ENCODE data around the gene UBE3A. TPM values are rescaled to one million over a fixed set of nuclear protein-coding genes. Genes with fewer than 3 reads are reported as not detected.
"Not testable (repeated sequence)": the region's sequence is repeated elsewhere in the genome, so short reads cannot be mapped to it uniquely, and the experiment has no call there.

Gene UBE3A
- 72.5 and 76.9 TPM in 2 replicates for total RNA-seq (2014; rRNA removed)
- 21.7 TPM for polyA plus RNA-seq (2012)

- DNase-seq (ENCODE audit: low read depth): peak; percentile 89
Measured at GRCh38 chr15:25438601-25439368, at the start of gene UBE3A. TSS of gene UBE3A (minus strand) at chr15:25439024. CDS start at chr15:25409107, 29,917 bp downstream.

DNA sequence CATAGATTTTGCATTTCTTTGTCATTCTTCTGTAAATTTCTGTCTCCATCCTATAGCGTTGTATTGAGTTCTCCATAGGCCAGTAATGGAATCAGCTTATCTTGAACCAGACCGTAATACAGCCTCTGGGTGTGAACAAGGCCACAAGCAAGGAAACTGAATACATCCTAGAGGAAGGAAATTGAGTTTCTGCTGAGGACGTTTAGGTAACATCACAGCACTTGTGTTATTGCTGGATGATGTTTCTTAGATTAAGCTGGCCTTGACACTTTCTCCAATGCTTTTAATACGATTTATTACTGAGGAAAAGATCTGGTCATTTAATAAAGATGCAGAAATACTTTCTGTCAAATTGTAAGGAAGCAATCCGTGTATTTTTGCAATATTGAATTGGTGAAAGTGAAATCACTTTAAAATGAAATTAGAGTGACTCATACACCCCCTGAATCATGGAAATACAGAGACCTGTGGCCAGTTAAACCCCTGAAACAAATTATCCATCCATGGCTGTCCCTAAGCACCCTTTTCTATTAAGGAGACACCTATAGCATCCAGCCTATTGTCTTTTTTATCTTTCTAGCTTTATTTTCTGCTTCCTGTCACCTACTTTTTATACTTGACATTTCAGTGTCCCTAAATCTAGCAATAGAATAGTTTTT, 48.5 kb upstream of the UBE3A start:
- DNase-seq (ENCODE audit: low read depth): no peak

DNA sequence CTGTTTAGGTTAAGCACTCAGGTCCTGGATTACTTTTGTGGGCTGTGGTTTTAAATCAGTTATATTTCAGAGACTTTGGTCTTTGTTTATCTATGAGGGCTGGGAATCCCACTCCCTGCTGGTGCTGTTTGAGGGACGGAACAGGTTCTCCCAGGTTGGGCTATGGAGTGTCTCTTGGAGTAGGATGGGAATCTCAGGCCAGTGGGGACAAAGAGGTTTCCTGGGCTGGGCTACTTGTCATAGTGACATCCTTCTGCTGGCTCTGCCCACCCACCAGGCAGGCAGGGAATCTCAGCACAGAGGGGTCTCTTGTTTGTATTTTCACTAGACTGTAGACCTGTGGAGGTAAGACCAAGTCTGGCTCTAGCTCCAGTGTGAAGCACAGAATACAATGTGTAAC, 47.2 kb upstream of the UBE3A start:
- DNase-seq (ENCODE audit: low read depth): no peak

DNA sequence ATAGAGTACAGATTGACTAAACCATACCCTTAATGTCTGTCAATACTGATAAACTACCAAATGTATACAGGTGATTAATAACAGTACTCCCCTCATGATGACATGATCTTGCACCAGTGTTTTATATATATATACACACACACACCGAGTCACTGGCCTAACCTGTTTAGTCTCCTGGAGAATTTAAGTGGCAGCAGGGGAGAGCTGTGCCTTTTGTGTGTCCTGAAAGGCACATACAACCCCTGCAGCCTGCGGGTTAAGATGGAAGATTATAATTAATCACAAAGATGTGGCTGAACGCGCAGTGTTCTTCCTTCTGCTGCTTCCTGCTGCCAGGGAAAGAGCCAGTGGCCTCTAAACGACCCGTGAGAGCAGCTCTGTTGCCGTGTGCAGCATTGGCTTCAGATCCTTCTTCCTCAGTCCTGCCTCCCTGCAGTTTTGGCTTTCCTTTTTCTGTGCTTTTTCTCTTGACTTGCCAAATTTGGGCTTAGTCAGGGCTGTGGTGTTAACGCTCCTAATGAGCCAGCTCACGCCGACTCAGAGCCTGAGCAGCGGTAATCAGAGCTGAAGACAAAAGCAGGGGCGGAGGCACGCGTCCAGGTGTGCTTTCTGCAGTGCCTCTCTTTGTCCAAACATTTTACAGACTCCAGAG, 42.5 kb upstream of the UBE3A start:
- DNase-seq (ENCODE audit: low read depth): no peak

- DNase-seq (ENCODE audit: low read depth): no peak
Measured at GRCh38 chr15:25478313-25478712, 39.5 kb upstream of the UBE3A start.

DNA sequence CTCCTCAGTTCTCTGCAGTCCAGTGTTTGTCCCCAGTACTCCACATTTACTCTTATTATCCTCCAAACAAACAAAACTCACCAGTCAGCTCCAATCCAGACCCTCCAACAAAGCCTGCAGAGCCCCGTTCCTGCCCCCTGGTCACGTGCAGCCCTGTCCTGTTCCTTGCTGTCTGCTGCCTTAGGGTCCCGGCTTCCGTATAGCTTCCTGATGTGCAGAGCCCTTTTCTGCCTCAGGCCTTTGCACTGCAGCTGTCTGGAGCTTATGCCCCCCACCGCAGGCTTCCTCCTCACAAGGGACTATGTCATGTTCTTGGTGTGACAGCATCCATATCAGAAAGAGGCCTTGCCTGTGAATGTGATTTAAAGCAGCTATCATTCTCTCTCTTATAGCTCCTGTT, 39.0 kb upstream of the UBE3A start:
- no peak for DNase-seq (ENCODE audit: low read depth)

GRCh38 chr15:25474251-25474650, 35.4 kb upstream of the UBE3A start:
- DNase-seq (ENCODE audit: low read depth): no peak

- no peak for DNase-seq (ENCODE audit: low read depth)
Measured at GRCh38 chr15:25470230-25470629, 31.4 kb upstream of the UBE3A start.

- DNase-seq (ENCODE audit: low read depth): peak; percentile 88
Measured at GRCh38 chr15:25469377-25469776, 30.6 kb upstream of the UBE3A start.

DNA sequence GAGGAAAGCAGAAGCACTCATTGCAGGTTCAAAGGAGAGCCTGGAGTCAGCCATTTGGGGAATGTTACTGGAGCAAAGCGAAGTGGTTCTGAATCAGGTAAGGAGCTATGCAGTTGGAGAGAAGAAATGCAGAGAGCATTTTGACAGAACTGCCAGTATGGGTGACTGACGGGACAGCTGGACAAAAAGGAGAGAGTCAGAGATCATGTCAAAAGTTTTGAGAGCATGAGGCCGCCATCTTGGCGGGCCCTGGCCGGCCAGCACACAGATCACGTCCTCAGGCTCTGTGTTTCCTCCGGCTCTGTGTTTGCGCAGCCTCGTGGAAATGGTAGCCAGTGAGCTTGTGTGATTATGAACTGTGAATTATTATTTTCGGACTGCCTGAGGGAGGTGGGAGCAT, 29.8 kb upstream of the UBE3A start:
- no peak for DNase-seq (ENCODE audit: low read depth)

GRCh38 chr15:25465835-25466234, 27.0 kb upstream of the UBE3A start:
- DNase-seq (ENCODE audit: low read depth): no peak

GRCh38 chr15:25464784-25465183, 26.0 kb upstream of the UBE3A start:
- no peak for DNase-seq (ENCODE audit: low read depth)

DNA sequence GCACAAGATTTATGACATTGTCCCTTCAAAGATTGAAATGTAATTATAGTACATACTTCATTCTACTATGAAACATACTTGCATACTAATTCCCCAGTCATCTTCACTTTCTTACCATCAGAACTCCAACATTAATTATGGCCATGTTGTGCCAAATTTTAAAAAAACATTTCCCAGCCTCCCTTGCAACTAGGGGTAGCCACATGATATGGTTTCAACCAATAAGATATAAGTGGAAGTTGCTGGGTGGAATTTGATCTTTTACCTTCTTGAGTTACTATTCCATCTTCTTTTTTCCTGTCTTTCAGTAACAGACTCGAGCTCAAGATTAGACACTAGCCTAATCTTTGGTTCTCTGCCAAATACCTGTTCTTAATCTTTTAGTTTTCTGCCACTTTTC, 25.6 kb upstream of the UBE3A start:
- no peak for DNase-seq (ENCODE audit: low read depth)

DNA sequence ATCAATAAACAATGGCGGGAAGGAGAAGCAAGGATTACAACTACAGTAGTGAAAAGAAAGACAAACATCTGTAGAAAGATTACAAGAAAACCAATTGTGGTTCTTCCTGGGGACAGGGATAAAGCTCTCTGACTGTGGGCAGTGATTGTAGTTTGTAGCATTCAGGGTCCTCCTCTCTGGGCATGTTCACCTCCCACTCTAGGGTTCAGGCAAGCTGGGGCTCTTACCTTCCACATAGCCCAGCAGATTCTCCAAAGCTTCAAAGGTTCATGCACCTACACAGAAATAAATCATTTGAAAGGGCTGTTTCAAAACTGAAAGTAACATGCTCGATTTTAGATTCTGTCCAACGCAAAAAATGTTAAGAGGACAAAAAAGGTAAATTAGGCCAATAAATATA, 17.4 kb upstream of the UBE3A start:
- DNase-seq (ENCODE audit: low read depth): no peak

DNA sequence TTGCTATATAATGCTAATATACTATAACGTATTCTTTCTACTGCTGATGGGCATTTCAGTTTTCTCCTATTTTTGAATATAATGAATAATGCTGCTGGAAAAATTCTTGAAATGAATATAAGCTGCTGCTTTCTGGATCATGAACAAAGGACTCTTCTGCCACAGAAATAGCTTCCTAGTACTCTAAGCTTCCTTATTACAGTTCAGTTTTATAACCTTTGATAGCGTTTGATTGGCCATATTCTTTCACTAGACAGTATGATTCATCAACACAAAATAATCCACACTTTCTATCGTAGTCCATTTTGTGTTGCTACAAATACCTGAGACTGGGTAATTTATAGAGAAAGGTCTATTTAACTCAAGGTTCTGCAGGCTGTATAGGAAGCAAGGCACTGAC, 16.4 kb upstream of the UBE3A start:
- DNase-seq (ENCODE audit: low read depth): no peak

DNA sequence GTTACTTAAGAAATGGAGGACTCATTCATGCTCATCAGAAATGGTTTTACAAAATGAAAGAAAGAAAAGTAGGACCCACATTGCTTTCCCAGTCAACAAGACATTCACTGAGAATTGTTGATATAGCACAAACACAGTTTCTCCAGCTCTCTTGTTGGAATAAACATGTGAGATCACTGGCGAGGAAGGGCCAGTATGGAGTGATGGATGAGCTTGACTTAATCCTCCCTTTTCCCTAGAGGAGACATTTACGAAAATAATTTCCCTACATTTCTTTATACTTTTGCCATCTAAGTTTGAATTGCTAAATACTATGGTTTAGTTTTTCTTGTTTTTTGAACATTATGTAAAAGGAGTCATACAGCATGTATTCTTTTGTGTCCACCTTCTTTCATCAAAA, 15.9 kb upstream of the UBE3A start:
- no peak for DNase-seq (ENCODE audit: low read depth)

GRCh38 chr15:25453246-25453645, 14.4 kb upstream of the UBE3A start:
- not testable (repeated sequence) for DNase-seq (ENCODE audit: low read depth)

DNA sequence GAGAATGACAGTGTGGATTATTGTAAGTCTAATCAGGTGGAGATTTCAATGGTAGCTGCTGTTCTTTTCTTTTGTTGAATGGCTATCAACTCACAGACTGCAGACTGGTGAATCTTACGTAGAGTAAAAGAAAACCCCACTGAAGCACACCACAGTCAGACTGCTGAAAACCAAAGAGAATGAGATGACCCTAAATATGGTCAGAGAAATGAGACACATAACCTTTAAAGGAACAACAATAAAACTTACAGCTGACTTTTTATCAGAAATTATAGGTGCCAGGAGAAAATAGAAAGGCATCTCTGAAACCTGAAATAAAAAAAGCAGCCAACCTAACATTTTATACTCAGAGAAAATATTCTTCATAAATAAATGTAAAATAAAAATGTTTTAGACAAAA, 12.7 kb upstream of the UBE3A start:
- DNase-seq (ENCODE audit: low read depth): no peak

GRCh38 chr15:25450163-25450562, 11.3 kb upstream of the UBE3A start:
- DNase-seq (ENCODE audit: low read depth): no peak

- DNase-seq (ENCODE audit: low read depth): no peak
Measured at GRCh38 chr15:25446076-25446475, 7.3 kb upstream of the UBE3A start.

GRCh38 chr15:25445412-25445811, 6.6 kb upstream of the UBE3A start:
- DNase-seq (ENCODE audit: low read depth): no peak

- no peak for DNase-seq (ENCODE audit: low read depth)
Measured at GRCh38 chr15:25441111-25441510, 2.3 kb upstream of the UBE3A start.

DNA sequence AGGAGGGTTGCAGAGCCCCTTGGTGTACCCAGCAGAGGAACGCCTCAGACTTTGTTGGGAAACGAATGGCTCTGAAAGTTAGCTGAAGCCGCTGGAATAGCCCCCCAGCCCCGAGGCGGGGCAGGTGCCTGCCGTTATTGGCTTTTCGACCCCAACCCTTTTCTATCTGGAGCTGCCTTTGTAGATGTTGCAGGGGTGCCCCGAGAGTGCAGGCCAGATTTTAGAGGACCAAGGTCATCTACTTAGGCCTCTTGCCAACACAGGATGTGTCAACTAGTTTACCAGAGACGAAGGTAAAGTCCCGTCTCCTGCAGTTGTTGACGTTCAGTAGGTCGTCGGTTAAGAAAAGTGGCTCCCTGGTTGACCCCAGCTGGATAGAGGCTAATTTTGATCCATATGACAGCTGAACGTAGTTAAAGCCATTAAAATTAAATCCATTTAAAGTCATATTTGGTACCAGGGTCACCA, 579 bp upstream of the UBE3A start:
- DNase-seq (ENCODE audit: low read depth): peak; percentile 28
